ENCODE measurements around the gene OR6J1. TPM values are rescaled to one million over a fixed set of nuclear protein-coding genes. Genes with fewer than 3 reads are reported as not detected.

The OR6J1 gene
- polyA plus RNA-seq, 2 of the 4 experiments (the other 2 are of a cell fraction) = not detected

DNA sequence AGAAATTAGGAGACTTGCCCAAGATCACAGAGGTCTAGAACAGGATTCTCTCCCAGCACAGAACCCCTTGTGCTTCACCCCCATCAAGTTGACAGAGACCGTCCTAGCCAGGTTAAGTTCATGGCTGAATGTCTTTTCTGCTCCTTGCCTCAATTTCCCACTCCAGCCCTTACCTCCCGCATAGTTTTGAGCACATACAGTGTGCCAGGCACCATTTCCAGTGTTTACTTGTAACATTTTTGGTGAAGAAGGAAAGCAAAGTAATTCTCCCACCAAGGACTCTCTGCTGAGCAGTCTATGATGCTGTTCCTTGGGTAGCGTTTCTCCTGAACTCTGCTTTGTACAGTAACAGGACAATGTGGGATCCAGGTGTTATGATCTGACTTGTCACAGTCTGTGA lies 44.8 kb downstream of the OR6J1 start:
- Histone ChIP-seq H3K4me3 (peak overlapping the region; percentile 84), H3K9me3 (no peaks in the 10 kb centered on the region), H3K4me2 (peak overlapping the region; percentile 95), H3K4me1 (peaks cover 56% of the 10 kb centered on the region), H3K27ac (peak overlapping the region; percentile 86 to 91)
- TF ChIP-seq KDM1A (IDR thresholded peaks at IDR 0.05; ENCODE audit: low read depth) (no peak), ZFP36 (IDR thresholded peaks at IDR 0.05; ENCODE audit: borderline replicate concordance, partially characterized antibody) (no peak), RNF2 (IDR thresholded peaks at IDR 0.05; ENCODE audit: borderline replicate concordance, low read depth) (no peak), POLR2AphosphoS2 (conservative IDR thresholded peaks at IDR 0.05; ENCODE audit: low read length) (no peak), PHF8 (IDR thresholded peaks at IDR 0.05; ENCODE audit: borderline replicate concordance, low read depth) (no peak), POLR2A (IDR thresholded peaks at IDR 0.05; ENCODE audit: low read length) (no peak), NR3C1 (IDR thresholded peaks at IDR 0.05) (no peak), HOXB13 (CRISPR knock-in tag; IDR thresholded peaks at IDR 0.05; ENCODE audit: low read depth) (no peak), HDAC2 (IDR thresholded peaks at IDR 0.05) (no peak), GATA3 (IDR thresholded peaks at IDR 0.05; ENCODE audit: borderline replicate concordance) (no peak), KDM5A (IDR thresholded peaks at IDR 0.05) (no peak), ZC3H11A (IDR thresholded peaks at IDR 0.05) (no peak)
- TF ChIP-seq, protein P1, sequence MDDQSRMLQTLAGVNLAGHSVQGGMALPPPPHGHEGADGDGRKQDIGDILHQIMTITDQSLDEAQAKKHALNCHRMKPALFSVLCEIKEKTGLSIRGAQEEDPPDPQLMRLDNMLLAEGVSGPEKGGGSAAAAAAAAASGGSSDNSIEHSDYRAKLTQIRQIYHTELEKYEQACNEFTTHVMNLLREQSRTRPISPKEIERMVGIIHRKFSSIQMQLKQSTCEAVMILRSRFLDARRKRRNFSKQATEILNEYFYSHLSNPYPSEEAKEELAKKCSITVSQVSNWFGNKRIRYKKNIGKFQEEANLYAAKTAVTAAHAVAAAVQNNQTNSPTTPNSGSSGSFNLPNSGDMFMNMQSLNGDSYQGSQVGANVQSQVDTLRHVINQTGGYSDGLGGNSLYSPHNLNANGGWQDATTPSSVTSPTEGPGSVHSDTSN (IDR thresholded peaks at IDR 0.05) = no peak
- TF ChIP-seq, protein P2, sequence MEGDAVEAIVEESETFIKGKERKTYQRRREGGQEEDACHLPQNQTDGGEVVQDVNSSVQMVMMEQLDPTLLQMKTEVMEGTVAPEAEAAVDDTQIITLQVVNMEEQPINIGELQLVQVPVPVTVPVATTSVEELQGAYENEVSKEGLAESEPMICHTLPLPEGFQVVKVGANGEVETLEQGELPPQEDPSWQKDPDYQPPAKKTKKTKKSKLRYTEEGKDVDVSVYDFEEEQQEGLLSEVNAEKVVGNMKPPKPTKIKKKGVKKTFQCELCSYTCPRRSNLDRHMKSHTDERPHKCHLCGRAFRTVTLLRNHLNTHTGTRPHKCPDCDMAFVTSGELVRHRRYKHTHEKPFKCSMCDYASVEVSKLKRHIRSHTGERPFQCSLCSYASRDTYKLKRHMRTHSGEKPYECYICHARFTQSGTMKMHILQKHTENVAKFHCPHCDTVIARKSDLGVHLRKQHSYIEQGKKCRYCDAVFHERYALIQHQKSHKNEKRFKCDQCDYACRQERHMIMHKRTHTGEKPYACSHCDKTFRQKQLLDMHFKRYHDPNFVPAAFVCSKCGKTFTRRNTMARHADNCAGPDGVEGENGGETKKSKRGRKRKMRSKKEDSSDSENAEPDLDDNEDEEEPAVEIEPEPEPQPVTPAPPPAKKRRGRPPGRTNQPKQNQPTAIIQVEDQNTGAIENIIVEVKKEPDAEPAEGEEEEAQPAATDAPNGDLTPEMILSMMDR (IDR thresholded peaks at IDR 0.05) = no peak
- TF ChIP-seq, protein P3, sequence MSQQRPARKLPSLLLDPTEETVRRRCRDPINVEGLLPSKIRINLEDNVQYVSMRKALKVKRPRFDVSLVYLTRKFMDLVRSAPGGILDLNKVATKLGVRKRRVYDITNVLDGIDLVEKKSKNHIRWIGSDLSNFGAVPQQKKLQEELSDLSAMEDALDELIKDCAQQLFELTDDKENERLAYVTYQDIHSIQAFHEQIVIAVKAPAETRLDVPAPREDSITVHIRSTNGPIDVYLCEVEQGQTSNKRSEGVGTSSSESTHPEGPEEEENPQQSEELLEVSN (IDR thresholded peaks at IDR 0.05; ENCODE audit: borderline replicate concordance, low read depth) = no peak
- TF ChIP-seq, protein P4, sequence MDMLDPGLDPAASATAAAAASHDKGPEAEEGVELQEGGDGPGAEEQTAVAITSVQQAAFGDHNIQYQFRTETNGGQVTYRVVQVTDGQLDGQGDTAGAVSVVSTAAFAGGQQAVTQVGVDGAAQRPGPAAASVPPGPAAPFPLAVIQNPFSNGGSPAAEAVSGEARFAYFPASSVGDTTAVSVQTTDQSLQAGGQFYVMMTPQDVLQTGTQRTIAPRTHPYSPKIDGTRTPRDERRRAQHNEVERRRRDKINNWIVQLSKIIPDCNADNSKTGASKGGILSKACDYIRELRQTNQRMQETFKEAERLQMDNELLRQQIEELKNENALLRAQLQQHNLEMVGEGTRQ (IDR thresholded peaks at IDR 0.05) = no peak
- ATAC-seq (no peak), FAIRE-seq (no peak), DNase-seq (ENCODE audit: low read depth in 1 of 2, low spot score in 1 of 2) (no peak)
- CTCF ChIA-PET = interaction anchor here (0.7 to 8.8 kb wide), 18 partner anchors 9 to 301 kb away, joined by 3 to 85 read pairs (median 4); partner anchors contain the start of genes DAD1, OR6J1 and OXA1L
- WGBS (ENCODE audit: missing lambda C conversion rate) = 46% methylated on average over 3 of the region's 3 CpGs
- POLR2A ChIA-PET = interaction anchor here (0.8 to 2.9 kb wide), 9 partner anchors 8 to 167 kb away, joined by 3 to 42 read pairs (median 6); partner anchors contain the start of genes DAD1 and OXA1L

DNA sequence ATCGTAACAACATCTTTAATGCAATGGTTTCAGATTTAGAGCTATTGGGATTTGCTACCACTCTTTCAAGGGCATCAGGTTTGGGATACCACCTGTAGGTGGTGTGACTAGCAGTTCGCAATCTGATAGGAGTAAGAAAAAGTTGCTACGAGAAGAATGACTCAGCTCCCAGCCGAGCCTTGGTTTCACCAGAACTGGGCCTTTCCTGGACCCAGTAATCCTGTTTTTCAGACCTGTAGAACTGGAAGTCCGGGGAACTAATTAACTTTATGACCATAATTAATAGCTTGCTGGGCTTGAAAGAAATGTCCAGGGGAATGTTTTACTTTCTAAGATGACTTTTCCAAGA lies 45.3 kb downstream of the OR6J1 start:
- H3K4me1 ChIP-seq = peaks cover 54% of the 10 kb centered on the region

More for the DNA sequence above, 45.3 kb downstream of the OR6J1 start:
- Histone ChIP-seq H3K27ac (peak overlapping the region; percentile 86 to 91), H3K4me3 (peak overlapping the region; percentile 84), H3K4me2 (peak overlapping the region; percentile 95), H3K9me3 (no peaks in the 10 kb centered on the region)
- FAIRE-seq = no peak
- ChIA-PET CTCF (interaction anchor here (0.6 to 8.8 kb wide), 20 partner anchors 9 to 441 kb away, joined by 3 to 85 read pairs (median 4); partner anchors contain the start of genes DAD1, OR6J1 and OXA1L), POLR2A (interaction anchor here (0.8 to 2.9 kb wide), 9 partner anchors 9 to 167 kb away, joined by 3 to 42 read pairs (median 6); partner anchors contain the start of genes DAD1 and OXA1L)
- DNase-seq (ENCODE audit: low read depth in 1 of 2, low spot score in 1 of 2) = peak; percentile 70 to 81
- TF ChIP-seq NPAS2 (CRISPR knock-in tag; IDR thresholded peaks at IDR 0.05; ENCODE audit: borderline replicate concordance) (no peak), GATA3 (IDR thresholded peaks at IDR 0.05; ENCODE audit: borderline replicate concordance) (no peak), RAD21 (conservative IDR thresholded peaks at IDR 0.05 in 1 of 2, IDR thresholded peaks at IDR 0.05 in 1 of 2) (peak in 1 of 2 experiments; percentile 22; a peak in 1 of 5 replicates), POLR2AphosphoS2 (conservative IDR thresholded peaks at IDR 0.05; ENCODE audit: low read length) (no peak), HDAC2 (IDR thresholded peaks at IDR 0.05) (no peak), HOXB5 (CRISPR knock-in tag; IDR thresholded peaks at IDR 0.05) (no peak), RNF2 (IDR thresholded peaks at IDR 0.05; ENCODE audit: borderline replicate concordance, low read depth) (no peak), FOSL2 (IDR thresholded peaks at IDR 0.05) (no peak), FOSL2 (CRISPR knock-in tag; IDR thresholded peaks at IDR 0.05) (peak; percentile 59), MAFK (IDR thresholded peaks at IDR 0.05; ENCODE audit: partially characterized antibody) (peak; percentile 73), HOXB13 (CRISPR knock-in tag; IDR thresholded peaks at IDR 0.05; ENCODE audit: low read depth) (no peak), SMC3 (IDR thresholded peaks at IDR 0.05) (peak; percentile 42; the same call in 2 of the 3 replicates), NFE2L2 (conservative IDR thresholded peaks at IDR 0.05; ENCODE audit: low read length) (peak; percentile 55; the same call in 1 of the 2 replicates)
- TF ChIP-seq, protein P1 (IDR thresholded peaks at IDR 0.05) = no peak
- TF ChIP-seq, protein P2 (IDR thresholded peaks at IDR 0.05) = peak; percentile 37; the same call in 2 of the 3 replicates
- peak; percentile 78 to 84 for ATAC-seq
- WGBS (ENCODE audit: missing lambda C conversion rate) = 2% methylated on average over 5 of the region's 5 CpGs
